ENCODE results near the gene IL17RC.
A peak's percentile ranks its signal among the peaks of the same experiment; 100 is the strongest.
"Not testable (repeated sequence)": the region's sequence is repeated elsewhere in the genome, so short reads cannot be mapped to it uniquely, and the experiment has no call there.

Gene IL17RC

DNA sequence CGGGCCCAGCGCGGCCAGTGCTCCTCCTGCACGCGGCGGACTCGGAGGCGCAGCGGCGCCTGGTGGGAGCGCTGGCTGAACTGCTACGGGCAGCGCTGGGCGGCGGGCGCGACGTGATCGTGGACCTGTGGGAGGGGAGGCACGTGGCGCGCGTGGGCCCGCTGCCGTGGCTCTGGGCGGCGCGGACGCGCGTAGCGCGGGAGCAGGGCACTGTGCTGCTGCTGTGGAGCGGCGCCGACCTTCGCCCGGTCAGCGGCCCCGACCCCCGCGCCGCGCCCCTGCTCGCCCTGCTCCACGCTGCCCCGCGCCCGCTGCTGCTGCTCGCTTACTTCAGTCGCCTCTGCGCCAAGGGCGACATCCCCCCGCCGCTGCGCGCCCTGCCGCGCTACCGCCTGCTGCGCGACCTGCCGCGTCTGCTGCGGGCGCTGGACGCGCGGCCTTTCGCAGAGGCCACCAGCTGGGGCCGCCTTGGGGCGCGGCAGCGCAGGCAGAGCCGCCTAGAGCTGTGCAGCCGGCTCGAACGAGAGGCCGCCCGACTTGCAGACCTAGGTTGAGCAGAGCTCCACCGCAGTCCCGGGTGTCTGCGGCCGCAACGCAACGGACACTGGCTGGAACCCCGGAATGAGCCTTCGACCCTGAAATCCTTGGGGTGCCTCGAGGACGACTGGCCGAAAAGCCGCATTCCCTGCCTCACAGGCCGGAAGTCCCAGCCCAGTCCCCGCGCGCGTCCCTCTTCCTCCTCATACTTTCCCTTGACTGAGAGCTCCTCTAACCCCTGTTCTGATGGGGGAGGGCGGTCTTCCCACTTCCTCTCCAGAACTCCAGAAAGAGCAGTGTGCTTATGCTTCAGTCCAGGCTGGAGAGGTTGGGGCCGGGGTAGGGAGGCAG, 1.4 kb upstream of the IL17RC start:
- no peak for DNase-seq

DNA sequence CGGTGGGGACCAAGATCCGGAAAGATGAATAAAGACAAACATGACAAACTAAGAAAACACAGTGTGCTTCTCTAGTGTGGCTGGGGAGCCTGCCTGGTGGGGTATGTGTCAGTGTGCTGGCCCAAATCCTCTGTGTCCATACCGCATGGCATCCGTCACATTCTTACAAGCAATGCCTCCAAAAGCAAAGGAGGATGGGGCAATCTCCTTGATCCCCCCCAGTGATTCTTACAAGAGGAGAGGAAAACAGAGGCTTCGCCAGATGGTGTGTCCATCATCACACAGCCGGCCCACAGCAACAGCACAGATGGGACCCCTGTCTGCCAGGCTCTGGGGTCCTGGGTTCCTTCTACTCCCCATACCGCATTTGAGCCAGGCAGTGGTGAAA, 558 bp upstream of the IL17RC start:
- no peak for DNase-seq

DNA sequence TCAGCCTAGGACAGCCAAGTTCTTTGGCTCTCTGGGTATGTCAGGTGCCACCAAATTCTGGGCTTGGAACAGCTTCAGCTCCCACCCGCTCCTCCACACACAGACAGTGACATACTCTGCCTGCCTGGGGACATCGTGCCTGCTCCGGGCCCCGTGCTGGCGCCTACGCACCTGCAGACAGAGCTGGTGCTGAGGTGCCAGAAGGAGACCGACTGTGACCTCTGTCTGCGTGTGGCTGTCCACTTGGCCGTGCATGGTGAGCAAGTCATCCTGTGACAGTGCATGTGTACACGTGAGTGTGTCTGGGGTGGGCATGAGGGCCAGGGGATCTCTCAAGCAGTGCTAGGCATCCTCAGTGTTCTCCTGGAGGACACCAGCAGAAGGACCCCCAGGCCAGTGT, 922 bp downstream of the IL17RC start:
- DNase-seq, result no peak

DNA sequence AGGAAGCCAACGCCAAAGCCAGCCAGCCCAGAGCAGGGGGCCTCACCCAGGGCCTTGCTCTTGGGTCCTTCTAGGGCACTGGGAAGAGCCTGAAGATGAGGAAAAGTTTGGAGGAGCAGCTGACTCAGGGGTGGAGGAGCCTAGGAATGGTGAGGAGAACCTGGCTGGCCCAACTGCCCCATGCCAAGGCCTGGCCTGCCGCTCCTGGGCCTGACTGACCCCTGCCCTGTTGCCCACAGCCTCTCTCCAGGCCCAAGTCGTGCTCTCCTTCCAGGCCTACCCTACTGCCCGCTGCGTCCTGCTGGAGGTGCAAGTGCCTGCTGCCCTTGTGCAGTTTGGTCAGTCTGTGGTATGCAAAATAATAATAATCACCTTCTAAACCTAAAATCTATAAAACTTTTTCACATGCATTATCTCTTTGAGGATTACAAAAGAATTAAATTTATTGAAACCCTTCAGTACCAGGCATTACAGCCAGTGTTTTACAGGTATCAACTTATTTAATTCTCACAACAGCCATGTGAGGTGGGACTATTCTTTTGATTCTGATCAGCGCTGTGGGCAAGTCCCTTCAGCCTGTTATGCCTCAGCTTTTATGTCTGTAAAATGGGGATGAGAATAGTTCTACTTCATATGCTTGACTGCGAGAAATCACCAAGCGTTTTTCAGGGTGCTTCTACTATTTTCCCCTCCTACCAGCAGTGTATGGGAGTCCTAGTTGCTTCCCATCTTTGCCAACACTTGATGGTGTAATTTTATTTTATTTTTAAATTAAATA, 1.6 kb downstream of the IL17RC start:
- DNase-seq, result no peak

DNA sequence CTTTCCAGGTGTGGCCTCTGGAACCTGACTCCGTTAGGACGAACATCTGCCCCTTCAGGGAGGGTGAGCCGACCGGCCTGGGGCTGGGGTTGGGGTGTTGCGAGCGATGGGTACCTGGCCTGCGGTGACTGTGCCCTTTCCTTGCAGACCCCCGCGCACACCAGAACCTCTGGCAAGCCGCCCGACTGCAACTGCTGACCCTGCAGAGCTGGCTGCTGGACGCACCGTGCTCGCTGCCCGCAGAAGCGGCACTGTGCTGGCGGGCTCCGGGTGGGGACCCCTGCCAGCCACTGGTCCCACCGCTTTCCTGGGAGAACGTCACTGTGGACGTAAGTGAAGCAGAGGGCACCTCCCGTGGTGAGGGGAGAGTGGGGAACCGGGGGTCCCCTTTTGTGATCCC, 11.3 kb downstream of the IL17RC start:
- DNase-seq, result no peak

DNA sequence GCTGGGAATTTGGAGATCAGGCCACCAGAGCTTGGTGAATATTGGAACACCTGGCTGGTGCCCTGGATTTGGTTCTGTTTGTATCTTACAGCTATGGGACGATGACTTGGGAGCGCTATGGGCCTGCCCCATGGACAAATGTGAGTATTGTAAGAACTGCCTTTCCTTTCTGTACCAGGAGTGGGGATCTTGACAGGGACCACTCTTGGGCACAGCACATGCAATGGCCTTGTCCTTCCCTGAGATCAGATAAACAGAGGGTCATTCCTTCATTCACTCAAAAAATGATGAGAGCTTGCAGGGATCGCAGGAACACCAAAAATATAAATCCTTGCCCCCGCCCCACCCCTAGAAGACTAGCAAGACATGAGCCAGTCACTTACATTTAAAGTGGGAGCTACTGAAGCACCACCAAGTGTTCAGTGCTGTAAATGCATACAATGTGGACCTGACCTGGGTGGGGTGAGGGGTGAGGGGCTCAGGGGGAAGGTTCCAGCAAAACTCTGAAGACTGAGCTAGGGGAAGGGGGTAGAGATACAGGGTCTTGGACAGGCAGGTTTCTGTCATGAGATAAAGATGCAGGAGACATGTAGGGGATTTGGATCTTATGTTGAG, 14.0 kb downstream of the IL17RC start:
- DNase-seq, result no peak

DNA sequence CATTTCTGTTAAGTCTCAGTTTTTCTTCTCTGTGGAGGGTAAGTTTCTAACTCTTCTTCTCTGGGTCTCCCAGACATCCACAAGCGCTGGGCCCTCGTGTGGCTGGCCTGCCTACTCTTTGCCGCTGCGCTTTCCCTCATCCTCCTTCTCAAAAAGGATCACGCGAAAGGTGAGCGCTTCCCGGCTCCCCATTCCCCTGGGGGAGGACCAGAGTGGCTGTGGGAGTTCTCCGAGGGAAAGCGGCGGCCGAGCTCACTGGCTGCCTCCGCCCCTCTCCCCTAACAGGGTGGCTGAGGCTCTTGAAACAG, 15.6 kb downstream of the IL17RC start:
- DNase-seq, result no peak

DNA sequence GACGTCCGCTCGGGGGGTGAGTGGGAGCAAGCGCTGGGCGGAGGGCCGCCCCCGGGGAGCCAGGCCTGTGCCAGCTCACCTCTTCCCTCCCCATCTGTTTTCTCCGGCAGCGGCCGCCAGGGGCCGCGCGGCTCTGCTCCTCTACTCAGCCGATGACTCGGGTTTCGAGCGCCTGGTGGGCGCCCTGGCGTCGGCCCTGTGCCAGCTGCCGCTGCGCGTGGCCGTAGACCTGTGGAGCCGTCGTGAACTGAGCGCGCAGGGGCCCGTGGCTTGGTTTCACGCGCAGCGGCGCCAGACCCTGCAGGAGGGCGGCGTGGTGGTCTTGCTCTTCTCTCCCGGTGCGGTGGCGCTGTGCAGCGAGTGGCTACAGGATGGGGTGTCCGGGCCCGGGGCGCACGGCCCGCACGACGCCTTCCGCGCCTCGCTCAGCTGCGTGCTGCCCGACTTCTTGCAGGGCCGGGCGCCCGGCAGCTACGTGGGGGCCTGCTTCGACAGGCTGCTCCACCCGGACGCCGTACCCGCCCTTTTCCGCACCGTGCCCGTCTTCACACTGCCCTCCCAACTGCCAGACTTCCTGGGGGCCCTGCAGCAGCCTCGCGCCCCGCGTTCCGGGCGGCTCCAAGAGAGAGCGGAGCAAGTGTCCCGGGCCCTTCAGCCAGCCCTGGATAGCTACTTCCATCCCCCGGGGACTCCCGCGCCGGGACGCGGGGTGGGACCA, 16.1 kb downstream of the IL17RC start:
- DNase-seq, result peak; percentile 75

DNA sequence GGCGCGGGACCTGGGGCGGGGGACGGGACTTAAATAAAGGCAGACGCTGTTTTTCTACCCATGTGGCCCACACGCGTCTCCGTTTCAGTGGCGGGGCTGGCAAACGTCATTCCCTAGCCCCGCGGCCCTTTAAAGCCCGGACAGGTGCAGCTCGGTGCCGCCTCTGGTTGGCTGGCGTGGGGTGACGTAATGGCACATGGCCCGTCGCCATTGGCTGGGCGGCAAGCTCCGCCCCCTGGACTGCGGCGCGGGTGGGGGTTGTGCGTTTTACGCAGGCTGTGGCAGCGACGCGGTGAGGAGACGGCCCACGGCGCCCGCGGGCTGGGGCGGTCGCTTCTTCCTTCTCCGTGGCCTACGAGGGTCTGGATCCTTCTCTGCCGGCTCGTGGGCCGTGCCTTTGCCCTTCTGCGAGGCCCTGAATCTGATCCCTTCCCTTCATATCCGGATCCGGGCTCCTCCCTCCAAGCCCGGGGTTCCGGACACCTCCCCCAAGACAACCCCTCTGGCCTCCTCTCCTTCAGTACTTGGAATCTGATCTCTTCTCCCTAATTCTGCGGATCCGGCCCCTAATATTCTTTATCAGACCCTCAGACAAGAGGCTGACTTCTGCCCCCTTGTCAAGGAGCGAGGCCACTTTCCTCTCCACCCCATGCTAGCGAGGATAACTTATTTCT, 16.8 kb downstream of the IL17RC start, which contains the start of gene CRELD1:
Gene CRELD1 (plus strand): TSS at position 274 of the 674 bp plus-strand sequence. CDS start 605 bp downstream, outside the sequence.
- peak; percentile 92 for DNase-seq

DNA sequence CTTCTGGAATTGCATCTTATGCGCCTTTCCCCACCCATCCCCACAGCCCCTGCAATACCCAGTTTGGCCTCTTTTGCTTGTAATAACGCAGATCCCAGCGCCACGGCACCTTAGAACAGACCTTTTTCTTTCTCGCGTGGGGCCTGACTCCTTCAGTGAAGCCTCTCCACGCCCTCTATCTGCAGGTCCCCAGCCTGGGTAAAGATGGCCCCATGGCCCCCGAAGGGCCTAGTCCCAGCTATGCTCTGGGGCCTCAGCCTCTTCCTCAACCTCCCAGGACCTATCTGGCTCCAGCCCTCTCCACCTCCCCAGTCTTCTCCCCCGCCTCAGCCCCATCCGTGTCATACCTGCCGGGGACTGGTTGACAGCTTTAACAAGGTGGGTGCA, 17.3 kb downstream of the IL17RC start:
- DNase-seq, result no peak

DNA sequence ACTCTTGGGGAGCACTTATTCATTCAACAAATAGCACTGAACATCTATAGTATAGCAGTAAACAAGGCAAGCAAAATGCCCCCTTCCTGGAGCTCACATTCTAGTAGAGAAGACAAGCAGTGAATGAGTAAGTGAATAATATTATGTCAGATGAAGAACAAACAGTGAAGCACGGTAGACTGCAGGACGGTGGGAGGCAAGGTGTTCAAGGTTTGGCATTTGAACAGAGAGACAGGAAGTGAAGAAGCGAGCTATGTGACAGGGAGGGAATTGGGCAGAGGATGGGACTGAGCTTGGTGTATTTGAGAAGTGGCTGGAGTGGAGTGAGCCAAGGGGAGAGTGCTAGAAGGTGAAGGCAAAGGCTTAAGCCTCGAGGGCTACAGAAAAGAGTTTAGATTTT, 18.1 kb downstream of the IL17RC start:
- no peak for DNase-seq

DNA sequence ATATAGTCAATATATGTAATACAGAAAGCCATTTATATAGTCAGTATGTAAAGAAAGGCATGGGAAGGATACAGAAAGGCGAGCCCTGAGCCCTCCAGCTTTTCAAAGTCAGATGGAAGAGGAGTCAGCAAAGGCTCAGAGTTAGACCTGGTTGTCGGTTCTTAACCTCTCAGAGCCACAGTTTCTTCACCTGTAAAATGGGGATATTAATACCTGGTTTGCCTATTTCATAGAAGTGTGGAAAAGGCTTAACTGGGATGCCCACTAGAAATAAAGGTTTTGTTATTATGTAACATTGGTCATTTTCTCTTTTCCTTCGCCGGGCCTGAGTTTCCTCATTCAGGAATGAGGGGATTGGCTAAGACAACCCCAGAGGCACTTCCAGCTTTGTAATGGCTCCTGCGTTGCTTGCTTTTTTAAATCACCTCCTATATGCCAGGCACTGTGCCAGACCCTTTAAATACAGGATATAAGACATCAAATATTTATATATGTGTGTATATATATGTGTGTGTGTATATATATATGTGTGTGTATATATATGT, 19.1 kb downstream of the IL17RC start:
- DNase-seq, result no peak

DNA sequence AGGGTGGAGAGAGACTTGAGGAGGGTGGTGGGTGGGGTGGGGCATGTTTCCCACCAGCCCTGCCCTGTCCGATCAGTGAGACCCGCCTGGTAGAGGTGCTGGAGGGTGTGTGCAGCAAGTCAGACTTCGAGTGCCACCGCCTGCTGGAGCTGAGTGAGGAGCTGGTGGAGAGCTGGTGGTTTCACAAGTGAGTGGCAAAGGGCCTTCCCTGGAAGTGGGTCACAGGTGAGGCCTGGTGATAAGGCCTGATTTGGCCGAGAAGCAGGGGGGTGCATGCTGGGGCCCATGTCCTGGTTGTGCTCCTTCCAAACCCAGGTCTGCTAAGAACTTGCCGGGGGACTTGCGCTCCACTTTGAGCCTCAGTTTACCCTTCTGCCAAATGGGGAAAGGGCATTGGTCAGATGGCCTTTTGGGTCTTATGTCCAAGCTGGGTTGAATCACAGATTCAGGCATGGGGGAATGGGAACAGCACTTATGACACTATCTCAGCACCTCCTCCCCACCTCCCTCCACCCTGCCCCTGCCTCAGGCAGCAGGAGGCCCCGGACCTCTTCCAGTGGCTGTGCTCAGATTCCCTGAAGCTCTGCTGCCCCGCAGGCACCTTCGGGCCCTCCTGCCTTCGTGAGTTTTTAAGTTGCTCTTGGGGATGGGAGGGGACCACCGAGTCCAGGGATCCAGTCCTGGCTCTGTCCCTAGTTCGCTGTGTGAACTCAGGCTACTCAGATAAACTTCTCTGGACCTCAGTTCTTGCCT, 20.8 kb downstream of the IL17RC start:
- DNase-seq, result no peak

DNA sequence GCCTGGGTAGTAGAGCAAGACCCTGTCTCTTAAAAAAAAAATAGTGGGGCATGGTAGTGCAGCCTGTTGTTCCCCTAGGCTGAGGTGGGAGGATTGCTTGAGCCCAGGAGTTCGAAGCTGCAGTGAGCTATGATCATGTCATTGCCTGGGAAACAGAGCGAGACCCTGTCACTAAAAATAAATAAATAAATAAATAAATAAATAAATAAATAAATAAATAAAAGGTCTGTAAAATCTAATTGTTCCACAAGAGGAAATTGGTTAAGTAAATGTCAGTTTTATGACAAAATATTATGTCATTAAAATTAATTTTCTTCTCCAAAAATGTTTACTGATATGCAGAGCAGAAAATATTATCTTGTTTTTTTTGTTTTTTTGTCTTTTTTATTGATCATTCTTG, 22.1 kb downstream of the IL17RC start:
- no peak for DNase-seq

DNA sequence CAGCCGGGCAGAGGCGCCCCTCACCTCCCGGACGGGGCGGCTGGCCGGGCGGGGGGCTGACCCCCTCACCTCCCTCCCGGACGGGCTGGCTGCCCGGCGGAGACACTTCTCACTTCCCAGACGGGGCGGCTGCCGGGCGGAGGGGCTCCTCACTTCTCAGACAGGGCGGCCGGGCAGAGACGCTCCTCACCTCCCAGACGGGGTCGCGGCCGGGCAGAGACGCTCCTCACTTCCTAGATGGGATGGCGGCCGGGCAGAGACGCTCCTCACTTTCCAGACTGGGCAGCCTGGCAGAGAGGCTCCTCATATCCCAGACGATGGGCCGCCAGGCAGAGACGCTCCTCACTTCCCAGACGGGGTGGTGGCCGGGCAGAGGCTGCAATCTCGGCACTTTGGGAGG, 23.0 kb downstream of the IL17RC start:
- not testable (repeated sequence) for DNase-seq

DNA sequence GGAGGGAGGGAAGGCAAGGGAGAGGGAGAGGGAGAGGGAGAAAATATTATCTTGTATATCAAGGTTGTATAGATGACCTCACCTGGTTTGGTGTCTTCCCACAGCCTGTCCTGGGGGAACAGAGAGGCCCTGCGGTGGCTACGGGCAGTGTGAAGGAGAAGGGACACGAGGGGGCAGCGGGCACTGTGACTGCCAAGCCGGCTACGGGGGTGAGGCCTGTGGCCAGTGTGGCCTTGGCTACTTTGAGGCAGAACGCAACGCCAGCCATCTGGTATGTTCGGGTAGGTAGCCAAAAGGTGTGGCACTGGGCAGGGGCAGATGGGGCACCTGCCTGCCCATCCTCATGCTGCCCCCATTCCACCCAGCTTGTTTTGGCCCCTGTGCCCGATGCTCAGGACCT, 23.8 kb downstream of the IL17RC start:
- no peak for DNase-seq

DNA sequence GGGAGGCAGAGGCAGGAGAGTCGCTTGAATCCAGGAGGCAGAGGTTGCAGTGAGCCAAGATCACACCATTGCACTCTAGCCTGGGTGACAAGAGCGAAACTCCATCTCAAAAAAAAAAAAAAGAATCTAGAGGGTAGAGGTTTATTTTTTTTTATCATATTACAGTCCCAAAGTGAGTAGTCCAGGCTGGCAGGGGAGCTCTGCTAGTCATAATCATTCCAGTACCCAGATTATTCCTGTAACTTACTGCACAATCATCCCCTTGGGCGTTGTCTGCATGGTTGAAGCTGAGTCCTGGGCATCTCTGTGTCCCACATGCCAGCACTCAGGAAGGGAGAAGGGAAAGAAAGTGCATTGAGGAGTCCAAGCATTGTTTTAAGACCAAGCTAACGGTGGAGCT, 25.3 kb downstream of the IL17RC start:
- no peak for DNase-seq

DNA sequence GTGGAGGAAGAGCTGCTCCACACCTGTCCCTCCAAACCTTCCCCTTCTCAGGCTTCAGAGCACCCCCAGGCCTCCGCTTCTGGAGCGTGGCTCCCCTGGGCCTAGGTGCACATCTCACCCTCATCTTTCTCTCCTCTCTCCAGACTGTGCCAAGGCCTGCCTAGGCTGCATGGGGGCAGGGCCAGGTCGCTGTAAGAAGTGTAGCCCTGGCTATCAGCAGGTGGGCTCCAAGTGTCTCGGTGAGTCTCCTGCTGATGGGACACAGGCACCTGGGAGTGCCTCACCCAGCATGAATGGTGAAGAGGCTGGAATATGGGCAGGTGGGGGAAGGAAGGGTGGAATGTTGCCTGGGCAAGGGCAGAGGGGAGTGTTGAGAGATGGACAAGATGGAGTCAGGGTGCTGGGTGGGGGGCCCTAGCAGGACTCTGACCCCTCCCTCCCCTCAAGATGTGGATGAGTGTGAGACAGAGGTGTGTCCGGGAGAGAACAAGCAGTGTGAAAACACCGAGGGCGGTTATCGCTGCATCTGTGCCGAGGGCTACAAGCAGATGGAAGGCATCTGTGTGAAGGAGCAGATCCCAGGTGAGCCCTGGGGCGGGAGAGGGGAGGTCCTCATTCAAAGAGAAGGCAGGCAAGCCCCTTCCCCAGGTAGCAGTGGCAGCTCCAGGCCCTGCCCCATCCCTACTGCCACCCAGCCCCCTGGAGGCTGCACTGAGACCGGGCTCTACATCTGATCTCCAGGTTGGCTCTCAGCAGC, 26.2 kb downstream of the IL17RC start:
- DNase-seq, result no peak

DNA sequence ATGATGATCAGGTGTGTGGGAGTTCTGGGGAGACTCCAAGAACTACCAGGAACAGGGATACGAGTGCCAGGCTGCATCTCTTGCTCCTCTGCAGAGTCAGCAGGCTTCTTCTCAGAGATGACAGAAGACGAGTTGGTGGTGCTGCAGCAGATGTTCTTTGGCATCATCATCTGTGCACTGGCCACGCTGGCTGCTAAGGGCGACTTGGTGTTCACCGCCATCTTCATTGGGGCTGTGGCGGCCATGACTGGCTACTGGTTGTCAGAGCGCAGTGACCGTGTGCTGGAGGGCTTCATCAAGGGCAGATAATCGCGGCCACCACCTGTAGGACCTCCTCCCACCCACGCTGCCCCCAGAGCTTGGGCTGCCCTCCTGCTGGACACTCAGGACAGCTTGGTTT, 27.4 kb downstream of the IL17RC start:
- no peak for DNase-seq

DNA sequence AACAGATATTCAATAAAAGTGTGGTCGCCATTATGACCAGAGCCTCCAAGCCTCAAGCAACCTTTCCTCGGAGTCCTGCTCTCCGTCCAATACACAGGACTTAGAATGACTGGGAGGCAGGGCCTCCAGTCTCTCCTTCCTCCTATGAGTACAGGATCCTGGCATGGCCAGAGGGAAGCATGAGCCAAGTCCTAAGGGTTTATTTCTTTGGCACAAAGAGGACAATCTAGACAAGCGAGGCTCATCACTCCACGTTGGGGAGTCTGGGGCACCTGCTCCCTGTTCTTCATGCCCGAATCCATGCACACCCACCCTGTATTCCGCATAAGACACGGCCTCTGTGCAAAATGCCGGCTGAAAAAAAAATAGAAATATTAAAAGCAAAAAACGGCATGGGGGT, 28.5 kb downstream of the IL17RC start:
- no peak for DNase-seq

Measured in effector CD8-positive, alpha-beta T cell (primary cell).